Measurements from ENCODE around the gene LRP1B.

Gene LRP1B

DNA sequence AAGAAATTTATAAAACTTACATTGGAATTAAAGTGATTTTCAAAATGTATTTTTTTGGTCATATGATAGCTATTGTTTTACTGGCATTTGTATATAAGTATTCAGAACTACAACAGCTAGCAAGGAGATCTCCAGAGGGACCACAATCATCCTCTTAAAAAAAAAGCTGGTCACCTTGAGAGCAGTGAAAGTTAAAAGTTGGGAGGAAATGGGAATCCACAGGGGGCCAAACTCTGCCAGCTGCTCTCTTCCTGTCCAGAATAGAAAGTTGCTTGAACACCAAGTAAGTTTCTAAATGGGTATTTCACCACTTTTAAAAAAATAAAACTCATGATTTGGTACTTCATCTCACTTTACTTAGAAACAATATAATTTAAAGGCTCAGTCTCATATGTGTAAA, 1025.1 kb downstream of the LRP1B start:
- Histone ChIP-seq H3K36me3 (no peaks in the 10 kb centered on the region), H3K4me1 (ENCODE audit: control insufficient read depth in 1 of 2, insufficient read depth in 1 of 2, low read depth in 1 of 2, low read length in 1 of 2) (no peaks in the 10 kb centered on the region), H3K9me3 (no peaks in the 10 kb centered on the region), H3K4me3 (ENCODE audit: low read depth in 1 of 2, low read length in 1 of 2) (no peak overlapping the region), H3K27ac (no peak overlapping the region), H3K27me3 (no peaks in the 10 kb centered on the region)
- TF ChIP-seq, protein P1, sequence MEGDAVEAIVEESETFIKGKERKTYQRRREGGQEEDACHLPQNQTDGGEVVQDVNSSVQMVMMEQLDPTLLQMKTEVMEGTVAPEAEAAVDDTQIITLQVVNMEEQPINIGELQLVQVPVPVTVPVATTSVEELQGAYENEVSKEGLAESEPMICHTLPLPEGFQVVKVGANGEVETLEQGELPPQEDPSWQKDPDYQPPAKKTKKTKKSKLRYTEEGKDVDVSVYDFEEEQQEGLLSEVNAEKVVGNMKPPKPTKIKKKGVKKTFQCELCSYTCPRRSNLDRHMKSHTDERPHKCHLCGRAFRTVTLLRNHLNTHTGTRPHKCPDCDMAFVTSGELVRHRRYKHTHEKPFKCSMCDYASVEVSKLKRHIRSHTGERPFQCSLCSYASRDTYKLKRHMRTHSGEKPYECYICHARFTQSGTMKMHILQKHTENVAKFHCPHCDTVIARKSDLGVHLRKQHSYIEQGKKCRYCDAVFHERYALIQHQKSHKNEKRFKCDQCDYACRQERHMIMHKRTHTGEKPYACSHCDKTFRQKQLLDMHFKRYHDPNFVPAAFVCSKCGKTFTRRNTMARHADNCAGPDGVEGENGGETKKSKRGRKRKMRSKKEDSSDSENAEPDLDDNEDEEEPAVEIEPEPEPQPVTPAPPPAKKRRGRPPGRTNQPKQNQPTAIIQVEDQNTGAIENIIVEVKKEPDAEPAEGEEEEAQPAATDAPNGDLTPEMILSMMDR (IDR thresholded peaks at IDR 0.05): no peak

DNA sequence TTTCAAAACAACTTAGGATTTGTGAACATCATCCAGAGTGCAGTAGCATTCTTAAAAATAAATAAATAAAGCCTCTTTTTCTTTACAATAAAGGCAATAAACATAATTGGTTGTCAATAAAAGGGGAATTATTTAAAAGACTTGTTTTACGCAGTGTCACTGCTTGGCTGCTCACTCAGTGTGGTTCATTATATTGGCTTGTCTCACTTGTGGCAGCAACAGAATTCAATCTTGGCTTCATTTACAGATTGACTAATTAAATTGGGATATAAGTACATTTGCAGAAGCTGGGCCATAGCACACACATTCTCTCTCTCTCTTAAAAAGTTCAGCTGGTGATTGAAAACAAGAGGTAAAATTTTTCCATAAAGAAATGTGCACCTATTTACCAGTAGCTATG, 1027.6 kb downstream of the LRP1B start:
- Histone ChIP-seq H3K36me3 (no peaks in the 10 kb centered on the region), H3K27ac (no peak overlapping the region), H3K4me3 (ENCODE audit: low read depth in 1 of 2, low read length in 1 of 2) (no peak overlapping the region), H3K4me1 (ENCODE audit: control insufficient read depth in 1 of 2, insufficient read depth in 1 of 2, low read depth in 1 of 2, low read length in 1 of 2) (no peaks in the 10 kb centered on the region), H3K9me3 (no peaks in the 10 kb centered on the region), H3K27me3 (no peaks in the 10 kb centered on the region)
- TF ChIP-seq, protein P1 (IDR thresholded peaks at IDR 0.05): no peak

DNA sequence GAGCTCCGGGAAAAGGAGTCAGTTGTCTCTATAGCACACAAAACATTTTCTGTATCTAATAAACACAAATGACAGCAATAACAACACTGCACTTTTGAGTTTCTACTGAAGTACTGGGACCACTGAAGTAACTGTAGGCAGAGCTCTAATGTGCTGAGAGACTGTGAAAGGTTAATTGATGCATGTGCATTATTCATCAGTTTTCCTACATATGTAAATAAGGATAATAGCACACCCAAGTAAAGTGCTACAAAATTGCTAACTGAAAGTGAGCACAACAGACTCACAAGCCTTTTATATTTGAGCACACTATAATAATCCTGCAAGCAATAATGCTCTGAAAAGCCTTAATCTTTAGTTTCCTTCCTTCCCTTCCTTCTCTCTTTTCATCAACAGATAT, 1051.6 kb downstream of the LRP1B start:
- no peak overlapping the region for H3K27ac ChIP-seq
- no peaks in the 10 kb centered on the region for H3K4me1 ChIP-seq (ENCODE audit: control insufficient read depth in 1 of 2, insufficient read depth in 1 of 2, low read depth in 1 of 2, low read length in 1 of 2)
- no peaks in the 10 kb centered on the region for H3K27me3 ChIP-seq
- H3K36me3 ChIP-seq: no peaks in the 10 kb centered on the region
- H3K9me3 ChIP-seq: no peaks in the 10 kb centered on the region
- TF ChIP-seq, protein P1 (IDR thresholded peaks at IDR 0.05): no peak
- no peak overlapping the region for H3K4me3 ChIP-seq (ENCODE audit: low read depth in 1 of 2, low read length in 1 of 2)

DNA sequence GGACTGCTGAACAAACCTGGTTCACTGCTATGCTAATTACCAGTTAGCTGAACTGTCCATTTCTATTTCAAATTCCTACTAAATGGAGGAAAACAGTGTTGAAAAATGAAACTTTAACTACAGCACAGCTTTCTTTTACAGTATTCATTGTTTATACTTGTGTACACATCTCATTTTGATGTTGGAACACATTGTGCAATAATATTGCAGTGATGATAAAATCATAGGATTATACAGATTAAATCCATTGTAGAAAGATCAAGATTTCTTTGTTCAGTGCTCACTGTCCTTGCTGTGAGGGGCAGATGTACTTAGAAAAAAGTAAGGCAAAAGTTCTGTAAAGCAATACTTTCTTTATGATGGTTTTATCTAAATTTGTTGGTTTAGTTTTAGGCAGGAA, 1055.1 kb downstream of the LRP1B start:
- Histone ChIP-seq H3K36me3 (no peaks in the 10 kb centered on the region), H3K4me3 (ENCODE audit: low read depth in 1 of 2, low read length in 1 of 2) (no peak overlapping the region), H3K27ac (no peak overlapping the region), H3K27me3 (no peaks in the 10 kb centered on the region), H3K9me3 (no peaks in the 10 kb centered on the region), H3K4me1 (ENCODE audit: control insufficient read depth in 1 of 2, insufficient read depth in 1 of 2, low read depth in 1 of 2, low read length in 1 of 2) (no peaks in the 10 kb centered on the region)
- TF ChIP-seq, protein P1 (IDR thresholded peaks at IDR 0.05): no peak

DNA sequence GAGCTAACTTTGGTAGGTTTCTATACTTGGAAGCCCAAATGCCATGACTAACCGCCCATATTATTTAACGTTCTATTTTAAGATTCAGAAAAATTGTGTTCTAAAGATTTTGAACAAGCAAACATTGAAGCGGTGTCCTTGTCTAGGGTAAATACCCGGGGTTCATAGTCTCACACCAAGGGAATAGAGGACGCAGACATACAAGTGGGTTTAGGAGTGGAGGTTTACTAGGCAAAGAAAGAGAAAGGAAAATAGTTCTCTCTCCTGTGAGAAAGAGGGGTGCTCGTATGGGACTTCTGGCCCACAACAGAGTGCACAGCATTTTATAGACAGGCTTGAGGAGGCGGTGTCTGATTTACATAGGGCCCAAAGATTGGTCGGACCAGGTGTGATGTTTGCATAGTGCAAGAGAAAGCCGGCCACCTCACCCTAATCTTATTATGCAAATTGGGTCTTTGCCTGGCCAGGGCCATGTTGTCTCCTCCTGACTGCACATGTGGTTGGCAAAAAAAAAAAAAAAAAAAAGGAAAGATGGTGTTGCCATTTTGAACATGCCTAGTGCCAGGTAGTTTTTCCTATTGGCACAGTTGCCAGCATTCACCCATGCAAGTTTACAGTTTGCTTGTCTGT, 1062.6 kb downstream of the LRP1B start:
- TF ChIP-seq, protein P1 (IDR thresholded peaks at IDR 0.05): no peak
- Histone ChIP-seq H3K27me3 (no peaks in the 10 kb centered on the region), H3K36me3 (no peaks in the 10 kb centered on the region), H3K9me3 (no peaks in the 10 kb centered on the region), H3K27ac (no peak overlapping the region), H3K4me1 (ENCODE audit: control insufficient read depth in 1 of 2, insufficient read depth in 1 of 2, low read depth in 1 of 2, low read length in 1 of 2) (no peaks in the 10 kb centered on the region), H3K4me3 (ENCODE audit: low read depth in 1 of 2, low read length in 1 of 2) (no peak overlapping the region)

DNA sequence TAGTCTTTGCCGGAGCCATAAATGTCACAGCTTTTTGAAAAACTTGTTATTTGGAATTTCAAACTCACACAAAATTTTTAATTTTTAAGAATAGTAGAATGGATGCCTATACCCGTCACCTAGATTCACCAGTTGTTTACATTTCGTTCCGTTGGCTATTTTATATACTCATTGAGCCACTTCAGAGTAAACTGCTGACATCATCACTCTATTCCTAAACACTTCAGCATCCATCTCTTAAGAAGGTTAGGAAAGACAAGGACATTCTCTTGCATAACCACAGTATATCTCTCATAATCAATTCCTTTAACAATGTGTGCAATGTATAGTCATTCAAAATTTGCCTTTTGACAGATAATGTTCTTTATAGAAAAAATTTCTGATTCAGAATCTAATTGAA, 1065.8 kb downstream of the LRP1B start:
- H3K9me3 ChIP-seq: no peaks in the 10 kb centered on the region
- H3K27ac ChIP-seq: no peak overlapping the region
- TF ChIP-seq, protein P1 (IDR thresholded peaks at IDR 0.05): no peak
- no peaks in the 10 kb centered on the region for H3K4me1 ChIP-seq (ENCODE audit: control insufficient read depth in 1 of 2, insufficient read depth in 1 of 2, low read depth in 1 of 2, low read length in 1 of 2)
- H3K27me3 ChIP-seq: no peaks in the 10 kb centered on the region
- H3K4me3 ChIP-seq (ENCODE audit: low read depth in 1 of 2, low read length in 1 of 2): no peak overlapping the region
- no peaks in the 10 kb centered on the region for H3K36me3 ChIP-seq

Measured in neutrophil (primary cell).